Measurements from ENCODE around the gene KRTAP4-6.

The KRTAP4-6 gene

GRCh38 chr17:41177727-41178271, 37.5 kb upstream of the KRTAP4-6 start, which contains the start of gene KRTAP4-2:
Gene KRTAP4-2 (minus strand): TSS chr17:41178221. CDS start chr17:41178164, 57 bp downstream.
- TF ChIP-seq, protein P1, sequence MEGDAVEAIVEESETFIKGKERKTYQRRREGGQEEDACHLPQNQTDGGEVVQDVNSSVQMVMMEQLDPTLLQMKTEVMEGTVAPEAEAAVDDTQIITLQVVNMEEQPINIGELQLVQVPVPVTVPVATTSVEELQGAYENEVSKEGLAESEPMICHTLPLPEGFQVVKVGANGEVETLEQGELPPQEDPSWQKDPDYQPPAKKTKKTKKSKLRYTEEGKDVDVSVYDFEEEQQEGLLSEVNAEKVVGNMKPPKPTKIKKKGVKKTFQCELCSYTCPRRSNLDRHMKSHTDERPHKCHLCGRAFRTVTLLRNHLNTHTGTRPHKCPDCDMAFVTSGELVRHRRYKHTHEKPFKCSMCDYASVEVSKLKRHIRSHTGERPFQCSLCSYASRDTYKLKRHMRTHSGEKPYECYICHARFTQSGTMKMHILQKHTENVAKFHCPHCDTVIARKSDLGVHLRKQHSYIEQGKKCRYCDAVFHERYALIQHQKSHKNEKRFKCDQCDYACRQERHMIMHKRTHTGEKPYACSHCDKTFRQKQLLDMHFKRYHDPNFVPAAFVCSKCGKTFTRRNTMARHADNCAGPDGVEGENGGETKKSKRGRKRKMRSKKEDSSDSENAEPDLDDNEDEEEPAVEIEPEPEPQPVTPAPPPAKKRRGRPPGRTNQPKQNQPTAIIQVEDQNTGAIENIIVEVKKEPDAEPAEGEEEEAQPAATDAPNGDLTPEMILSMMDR (IDR thresholded peaks at IDR 0.05; ENCODE audit: low read depth, low read length, missing control alignments): no peak
- DNase-seq (ENCODE audit: extremely low read depth, low read depth): no peak

DNA sequence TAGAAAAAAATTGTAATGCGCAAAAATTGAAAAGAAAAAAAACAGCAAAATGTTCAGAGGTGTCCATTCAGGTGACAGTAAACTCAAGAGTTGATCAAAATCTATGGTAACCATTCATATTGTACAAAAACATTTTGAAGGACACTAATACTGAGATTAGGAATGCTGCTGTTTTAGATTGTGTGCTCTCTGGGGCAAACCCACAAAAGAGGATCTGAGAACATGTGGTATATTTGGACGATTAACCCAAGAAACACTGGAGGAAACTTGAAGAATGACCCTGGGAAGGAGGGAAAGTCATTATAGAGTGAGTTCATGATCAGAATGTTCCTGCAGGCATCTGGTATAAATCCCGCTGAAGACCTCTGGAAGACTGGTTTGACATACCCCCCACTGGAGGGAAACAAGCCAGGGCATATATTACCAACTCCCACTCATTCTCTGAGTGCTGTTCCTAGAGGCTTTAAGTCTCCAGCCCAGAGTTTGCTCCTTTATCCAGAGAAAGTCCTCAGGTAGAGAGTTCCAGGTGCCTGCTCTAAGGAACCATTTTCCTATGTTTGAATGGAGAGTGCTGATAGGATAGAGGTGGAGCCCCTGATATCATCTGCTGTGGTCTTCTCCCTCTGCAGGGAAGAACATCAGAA, 36.5 kb upstream of the KRTAP4-6 start:
- no peak overlapping the region for H3K4me3 ChIP-seq (replicated peaks; ENCODE audit: low read depth, low read length)
- no peak for DNase-seq (ENCODE audit: extremely low read depth, low read depth)
- TF ChIP-seq, protein P1 (IDR thresholded peaks at IDR 0.05; ENCODE audit: low read depth, low read length, missing control alignments): no peak

More at GRCh38 chr17:41177727-41178271, 37.5 kb upstream of the KRTAP4-6 start, which contains the start of gene KRTAP4-2:
- no peak within 1 kb of the TSS for H3K4me3 ChIP-seq (replicated peaks; ENCODE audit: low read depth, low read length)

DNA sequence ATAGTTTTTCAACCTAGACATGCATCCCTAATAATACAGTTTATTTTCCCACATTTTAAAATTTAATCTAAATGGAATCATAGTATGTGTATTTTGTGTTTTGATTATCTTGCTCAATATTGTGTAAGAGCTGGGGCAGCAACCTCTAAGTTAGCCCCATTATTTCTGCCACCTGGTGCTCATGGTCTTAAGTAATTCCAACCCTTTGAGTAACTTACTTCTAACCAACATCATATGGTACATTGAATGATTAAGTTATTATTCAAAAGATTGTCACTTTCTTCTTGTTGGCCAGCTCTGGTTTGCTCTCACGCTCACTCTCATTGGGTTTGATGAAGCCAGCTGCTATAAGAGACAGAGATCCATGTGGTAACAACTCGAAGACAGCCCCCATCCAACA, 31.5 kb upstream of the KRTAP4-6 start:
- H3K4me3 ChIP-seq (replicated peaks; ENCODE audit: low read depth, low read length): no peak overlapping the region
- TF ChIP-seq, protein P1 (IDR thresholded peaks at IDR 0.05; ENCODE audit: low read depth, low read length, missing control alignments): no peak
- DNase-seq (ENCODE audit: extremely low read depth, low read depth): no peak

DNA sequence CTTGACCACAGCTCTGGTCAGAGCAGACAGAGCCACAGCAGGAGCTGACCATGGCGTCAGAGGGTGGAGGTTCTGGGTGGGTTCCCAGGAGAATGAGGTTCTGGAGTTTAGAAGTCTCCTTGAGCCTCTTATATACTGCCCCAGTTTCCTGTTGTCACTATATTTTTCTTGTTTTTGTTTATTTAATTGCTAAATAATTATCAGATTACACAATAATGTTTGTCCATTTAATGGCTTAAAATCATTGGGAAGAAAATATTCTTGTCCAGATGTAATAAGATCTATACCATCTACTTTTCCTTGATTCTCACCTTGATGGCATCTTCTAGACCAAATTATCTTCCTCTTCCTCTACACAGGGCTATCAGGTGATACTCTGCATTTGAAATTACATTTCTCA, 27.8 kb upstream of the KRTAP4-6 start, which contains the start of gene KRTAP4-3:
Gene KRTAP4-3, minus strand, starts transcription at position 101 of the 400 bp plus-strand sequence. Its CDS starts 49 bp downstream, at position 52.
- TF ChIP-seq, protein P1 (IDR thresholded peaks at IDR 0.05; ENCODE audit: low read depth, low read length, missing control alignments): no peak
- no peak within 1 kb of the TSS for H3K4me3 ChIP-seq (replicated peaks; ENCODE audit: low read depth, low read length)
- DNase-seq (ENCODE audit: extremely low read depth, low read depth): no peak

GRCh38 chr17:41167561-41167960, 27.2 kb upstream of the KRTAP4-6 start:
- TF ChIP-seq, protein P1 (IDR thresholded peaks at IDR 0.05; ENCODE audit: low read depth, low read length, missing control alignments): no peak
- DNase-seq (ENCODE audit: extremely low read depth, low read depth): no peak
- no peak overlapping the region for H3K4me3 ChIP-seq (replicated peaks; ENCODE audit: low read depth, low read length)

DNA sequence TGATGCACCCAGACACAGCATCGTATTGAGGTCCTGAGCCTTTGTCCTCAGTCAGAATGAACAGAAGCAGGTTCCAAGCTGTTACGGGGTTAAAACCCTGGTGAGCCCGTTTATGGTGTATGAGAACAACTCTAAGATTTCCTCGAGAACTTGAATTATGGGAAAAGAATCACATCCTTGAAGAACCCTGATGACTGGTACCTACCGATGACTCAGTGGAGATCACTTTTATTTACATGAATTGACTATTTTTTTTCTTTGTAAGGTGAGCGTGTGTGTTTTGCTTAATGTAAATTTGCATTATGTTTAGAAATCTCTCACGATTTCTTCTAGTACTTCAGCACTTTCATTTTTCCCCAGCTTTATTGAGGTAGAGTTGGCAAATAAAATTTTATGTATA, 23.5 kb upstream of the KRTAP4-6 start:
- no peak overlapping the region for H3K4me3 ChIP-seq (replicated peaks; ENCODE audit: low read depth, low read length)
- TF ChIP-seq, protein P1 (IDR thresholded peaks at IDR 0.05; ENCODE audit: low read depth, low read length, missing control alignments): no peak
- no peak for DNase-seq (ENCODE audit: extremely low read depth, low read depth)
